Gastrocnemius medialis (tissue), 4 donors: ENCODE results near the gene BTG4. TPM values are rescaled to one million over a fixed set of nuclear protein-coding genes. Genes with fewer than 3 reads are reported as not detected.
A peak's percentile ranks its signal among the peaks of the same experiment; 100 is the strongest.

Source experiments
- ATAC-seq, 2 donors: fragments of 150-250 bp; one replicate each; pipeline ENCODE4 v1.9.1; 2016
- DNase-seq, 2 donors: peaks; one replicate each; pipeline ENCODE4 v3.0.0-alpha.2; 2019
- H3K27ac ChIP-seq, 4 donors: fragments of 200-600 bp; sonication (generic); 1 replicate in 1 of 4; 2 replicates in 3 of 4; pipeline ENCODE4 v1.5.1; 2016 to 2018; ENCODE audit warnings: mild to moderate bottlenecking in 2 of 4, moderate library complexity in 1 of 4
- H3K27me3 ChIP-seq, 3 donors: fragments of 200-600 bp; sonication (generic) in 2 of 3; 1 replicate in 1 of 3; 2 replicates in 2 of 3; pipeline versions ENCODE4 v1.5.1 to v1.6.0; 2016 to 2019; ENCODE audit warnings: mild to moderate bottlenecking in 1 of 3, moderate library complexity in 1 of 3
- H3K36me3 ChIP-seq, 2 donors: fragments of 200-600 bp; sonication (generic) in 1 of 2; one replicate each; pipeline ENCODE4 v1.5.1; 2017 to 2018
- H3K4me1 ChIP-seq, 2 donors: fragments of 200-600 bp; sonication (generic) in 1 of 2; one replicate each; pipeline ENCODE4 v1.5.1; 2016 to 2017; ENCODE audit warnings: mild to moderate bottlenecking in 2 of 2
- H3K4me3 ChIP-seq, 4 donors: fragments of 200-600 bp; sonication (generic) in 3 of 4; 1 replicate in 1 of 4; 2 replicates in 3 of 4; pipeline ENCODE4 v1.5.1; 2016 to 2019; ENCODE audit warnings: mild to moderate bottlenecking in 2 of 4
- H3K9me3 ChIP-seq, 3 donors: fragments of 200-600 bp; sonication (generic) in 2 of 3; 1 replicate in 1 of 3; 2 replicates in 2 of 3; pipeline ENCODE4 v1.5.1; 2016 to 2019
- POLR2A ChIP-seq, 2 donors: fragments of 450-650 bp; IDR thresholded peaks; one replicate each; pipeline ENCODE4 v1.6.1; 2017; ENCODE audit warnings: antibody characterized with exemption in 2 of 2, mild to moderate bottlenecking in 2 of 2, moderate library complexity in 2 of 2
- in situ Hi-C, 4 donors: fragments of 200-750 bp; cut with MboI; loops; one replicate each; pipeline versions ENCODE4 v1.15.0 to v1.8.0; 2017; ENCODE audit warnings: low sequenced_read_pairs in 4 of 4
- intact Hi-C: fragments of 100-400 bp; cut with DNase I; formaldehyde crosslinking; loops from one replicate; pipeline ENCODE4 v1.15.1; 2023; ENCODE audit warnings: low total_unique reads
- total RNA-seq, 4 donors: library from RNA; depleted of rRNA; stranded (reverse); fragments of >200 nt; gene quantifications; one replicate each; pipeline versions ENCODE4 v1.1.0 to v1.2.3, GENCODE V29; 2016
- TF ChIP-seq, protein P1 (sequence below), 5 experiments: fragments of 450-650 bp in 3 of 5; fragments of 200-600 bp in 2 of 5; sonication (generic) in 2 of 5; IDR thresholded peaks in 4 of 5; conservative IDR thresholded peaks in 1 of 5; 1 replicate in 4 of 5; 2 replicates in 1 of 5; pipeline ENCODE4 v1.5.1; 2016 to 2019; ENCODE audit warnings: antibody characterized with exemption in 5 of 5, mild to moderate bottlenecking in 3 of 5, moderate library complexity in 3 of 5

The BTG4 gene
- total RNA-seq, 4 donors from 2014 or later = not detected

DNA sequence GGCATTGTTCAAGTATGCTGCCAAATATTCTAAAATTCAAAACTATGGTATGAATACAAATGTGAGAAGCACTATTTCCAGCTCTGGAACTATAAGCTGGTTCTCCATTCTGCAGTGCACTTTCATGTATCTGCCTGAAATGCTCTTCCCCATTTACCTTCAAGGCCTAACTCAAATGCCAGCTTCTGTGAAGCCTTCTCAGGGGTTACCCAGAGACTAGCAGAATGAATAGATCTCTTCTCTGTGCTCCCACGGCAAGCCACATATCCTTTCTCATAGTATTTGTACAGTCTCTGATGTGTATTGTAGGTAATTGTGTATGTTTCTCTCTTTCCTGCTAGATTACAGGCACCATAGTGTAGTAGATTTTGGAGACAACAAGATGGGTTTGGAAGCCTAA, 6.5 kb upstream of the BTG4 start:
- TF ChIP-seq POLR2A (IDR thresholded peaks at IDR 0.05) = no peak
- TF ChIP-seq, protein P1, sequence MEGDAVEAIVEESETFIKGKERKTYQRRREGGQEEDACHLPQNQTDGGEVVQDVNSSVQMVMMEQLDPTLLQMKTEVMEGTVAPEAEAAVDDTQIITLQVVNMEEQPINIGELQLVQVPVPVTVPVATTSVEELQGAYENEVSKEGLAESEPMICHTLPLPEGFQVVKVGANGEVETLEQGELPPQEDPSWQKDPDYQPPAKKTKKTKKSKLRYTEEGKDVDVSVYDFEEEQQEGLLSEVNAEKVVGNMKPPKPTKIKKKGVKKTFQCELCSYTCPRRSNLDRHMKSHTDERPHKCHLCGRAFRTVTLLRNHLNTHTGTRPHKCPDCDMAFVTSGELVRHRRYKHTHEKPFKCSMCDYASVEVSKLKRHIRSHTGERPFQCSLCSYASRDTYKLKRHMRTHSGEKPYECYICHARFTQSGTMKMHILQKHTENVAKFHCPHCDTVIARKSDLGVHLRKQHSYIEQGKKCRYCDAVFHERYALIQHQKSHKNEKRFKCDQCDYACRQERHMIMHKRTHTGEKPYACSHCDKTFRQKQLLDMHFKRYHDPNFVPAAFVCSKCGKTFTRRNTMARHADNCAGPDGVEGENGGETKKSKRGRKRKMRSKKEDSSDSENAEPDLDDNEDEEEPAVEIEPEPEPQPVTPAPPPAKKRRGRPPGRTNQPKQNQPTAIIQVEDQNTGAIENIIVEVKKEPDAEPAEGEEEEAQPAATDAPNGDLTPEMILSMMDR (IDR thresholded peaks at IDR 0.05 in 4 of 5, conservative IDR thresholded peaks at IDR 0.05 in 1 of 5) = no peak
- no peak for ATAC-seq
- no peaks in the 10 kb centered on the region for H3K36me3 ChIP-seq
- no peaks in the 10 kb centered on the region for H3K9me3 ChIP-seq
- DNase-seq = no peak
- intact Hi-C loops (no loop called here), in situ Hi-C loops (no loop called here)
- H3K4me1 ChIP-seq = no peaks in the 10 kb centered on the region
- H3K27ac ChIP-seq = no peak overlapping the region
- H3K27me3 ChIP-seq = peaks cover 8 to 14% (median 13%) of the 10 kb centered on the region in 3 donors
- H3K4me3 ChIP-seq = no peak overlapping the region

DNA sequence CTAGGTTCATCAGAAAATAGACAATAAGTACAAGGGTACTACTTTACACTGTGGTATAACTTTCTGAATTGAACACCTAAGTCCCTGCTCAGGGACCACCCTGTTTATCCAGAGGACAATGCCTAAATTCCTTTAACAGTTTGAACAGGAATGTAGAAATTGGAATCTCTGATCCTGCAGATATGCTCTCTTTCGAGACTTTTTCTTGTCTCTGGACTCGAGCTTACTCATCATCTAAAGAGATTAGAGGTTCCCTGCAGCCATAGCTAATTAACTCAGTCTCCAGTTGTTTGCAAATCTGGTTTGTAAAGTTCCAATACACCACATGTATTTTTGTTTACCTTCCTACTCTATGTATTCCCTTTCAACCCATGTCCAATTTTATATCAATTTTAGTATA, 3.4 kb upstream of the BTG4 start:
- DNase-seq = no peak
- Histone ChIP-seq H3K4me3 (no peak overlapping the region), H3K9me3 (no peaks in the 10 kb centered on the region), H3K36me3 (no peaks in the 10 kb centered on the region), H3K4me1 (peaks cover 0 to 4% of the 10 kb centered on the region in 2 donors), H3K27me3 (peaks cover 29 to 40% (median 39%) of the 10 kb centered on the region in 3 donors), H3K27ac (no peak overlapping the region)
- intact Hi-C loops (no loop called here), in situ Hi-C loops (no loop called here)
- no peak for TF ChIP-seq POLR2A (IDR thresholded peaks at IDR 0.05)
- TF ChIP-seq, protein P1 (IDR thresholded peaks at IDR 0.05 in 4 of 5, conservative IDR thresholded peaks at IDR 0.05 in 1 of 5) = no peak
- ATAC-seq = no peak

DNA sequence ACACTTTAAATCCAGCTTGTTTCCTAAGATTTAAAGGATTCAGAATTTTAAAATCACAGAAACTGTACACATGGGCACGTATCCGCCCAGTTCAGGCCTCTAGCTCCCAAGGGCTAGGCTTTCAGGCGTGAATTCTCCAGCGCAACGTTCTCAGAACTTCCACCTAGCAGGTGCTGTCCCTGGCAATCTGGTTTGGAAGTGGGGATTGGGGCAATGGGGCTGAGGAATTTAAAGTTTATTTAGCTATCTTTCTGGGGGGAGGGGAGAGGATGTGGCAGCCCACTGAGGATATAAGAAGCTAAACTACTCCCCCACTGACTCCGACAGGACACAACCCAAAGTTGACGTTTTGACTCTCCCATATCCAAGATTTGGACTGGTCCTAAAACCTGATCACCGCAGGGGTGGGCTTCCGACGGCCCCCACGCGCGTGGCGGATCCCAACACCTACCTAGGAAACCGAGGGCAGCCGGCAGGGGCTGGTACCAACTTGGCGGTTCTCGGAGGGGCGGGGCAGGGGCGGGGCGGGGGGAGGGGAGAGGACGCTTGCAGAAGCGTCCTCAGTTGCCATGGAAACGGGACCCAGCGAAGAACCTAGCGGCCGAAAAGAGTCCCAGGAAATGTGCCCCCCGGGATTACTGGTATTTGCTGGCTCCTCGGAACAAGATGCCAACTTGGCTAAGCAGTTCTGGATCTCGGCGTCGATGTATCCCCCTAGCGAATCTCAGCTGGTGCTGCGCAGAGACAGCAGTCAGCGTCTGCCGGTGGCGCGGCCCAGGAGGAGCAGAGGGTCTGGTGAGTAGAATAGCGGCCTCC, 2.2 kb upstream of the BTG4 start, which contains the start of gene HOATZ:
TSS of gene HOATZ (plus strand) at position 563 of the 816 bp plus-strand sequence. CDS start at position 570, 7 bp downstream.
- Histone ChIP-seq H3K27ac (no peak within 1 kb of the TSS), H3K36me3 (no peaks in the 10 kb centered on the region), H3K4me3 (no peak within 1 kb of the TSS), H3K9me3 (no peaks in the 10 kb centered on the region), H3K4me1 (peaks cover 0 to 4% of the 10 kb centered on the region in 2 donors), H3K27me3 (peaks cover 29 to 40% (median 39%) of the 10 kb centered on the region in 3 donors)
- DNase-seq (no peak), ATAC-seq (no peak)
- intact Hi-C loops (no loop called here), in situ Hi-C loops (no loop called here)
- TF ChIP-seq POLR2A (IDR thresholded peaks at IDR 0.05) = no peak
- TF ChIP-seq, protein P1 (IDR thresholded peaks at IDR 0.05 in 4 of 5, conservative IDR thresholded peaks at IDR 0.05 in 1 of 5) = no peak

DNA sequence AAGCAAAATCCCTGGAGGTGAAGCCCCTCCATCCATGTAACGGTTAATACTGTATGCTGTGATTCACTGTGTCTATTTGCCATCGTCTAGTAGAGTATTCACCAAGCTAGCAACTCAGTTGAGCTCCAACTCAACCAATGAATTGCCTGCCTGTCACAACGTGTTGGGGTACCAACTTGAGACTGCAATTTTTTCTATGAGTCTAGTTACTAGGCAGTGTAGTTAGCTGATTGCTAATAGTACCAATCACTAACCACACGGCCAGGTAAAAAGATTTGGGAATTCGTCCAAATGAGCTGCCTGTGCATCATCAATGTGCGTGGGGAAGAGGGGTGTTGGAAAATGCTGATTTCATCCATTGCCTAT, 1.0 kb upstream of the BTG4 start:
- H3K27me3 ChIP-seq = peaks cover 29 to 40% (median 39%) of the 10 kb centered on the region in 3 donors

More for the DNA sequence above, 1.0 kb upstream of the BTG4 start:
- in situ Hi-C loops (no loop called here), intact Hi-C loops (no loop called here)
- Histone ChIP-seq H3K4me3 (peak overlapping the region in 2 of 4 donors; percentile 44 to 50), H3K4me1 (peaks cover 0 to 4% of the 10 kb centered on the region in 2 donors), H3K36me3 (no peaks in the 10 kb centered on the region), H3K27ac (no peak overlapping the region), H3K9me3 (no peaks in the 10 kb centered on the region)
- no peak for TF ChIP-seq POLR2A (IDR thresholded peaks at IDR 0.05)
- TF ChIP-seq, protein P1 (IDR thresholded peaks at IDR 0.05 in 4 of 5, conservative IDR thresholded peaks at IDR 0.05 in 1 of 5) = no peak
- ATAC-seq (no peak), DNase-seq (no peak)
